HCT116 (cell line): ENCODE results near the gene CLN5. TPM values are rescaled to one million over a fixed set of nuclear protein-coding genes. Genes with fewer than 3 reads are reported as not detected.
A peak's percentile ranks its signal among the peaks of the same experiment; 100 is the strongest.

Source experiments
- ATAC-seq: fragments of 200-7000 bp; cut with Tn5 transposase; 2 replicates; pipeline ENCODE4 v1.9.1; 2020; ENCODE audit warnings: mild to moderate bottlenecking, moderate library complexity
- BruUV-seq: library from RNA; stranded (reverse); fragments of 400-500 nt; replicated peaks from 2 replicates; lab custom pipeline; 2021; lab: Mats Ljungman, UMichigan
- CTCF ChIA-PET: fragments of 300-600 bp; sonication (Branson Sonifier 250); formaldehyde crosslinking; loops from one replicate; lab custom pipeline; 2021; ENCODE audit warnings: antibody characterized with exemption; lab: Charles Lee
- POLR2A ChIA-PET: fragments of 300-600, 350-600 bp; sonication (Branson Sonifier 250); formaldehyde crosslinking; loops from one replicate; lab custom pipeline; 2021; ENCODE audit warnings: antibody characterized with exemption; lab: Charles Lee
- RAD21 ChIA-PET, 2 experiments: fragments of 300-600 bp; sonication (Branson Sonifier 250); formaldehyde crosslinking; loops; one replicate each; lab custom pipeline; 2023; ENCODE audit warnings: low total read pairs in 2 of 2; ENCODE audit not compliant: uncharacterized antibody in 2 of 2, unreplicated experiment in 2 of 2, low non-redundant PET in 1 of 2; lab: Charles Lee
- DNase-seq: peaks from one replicate; pipeline ENCODE4 v3.0.0-alpha.2; 2010; ENCODE audit warnings: low read depth, low spot score
- H2AFZ ChIP-seq: fragments of 200-600 bp; shearing (Covaris generic), sonication (generic); 2 replicates; pipeline ENCODE4 v1.6.1; 2017; ENCODE audit warnings: low read depth, mixed run types, mixed read lengths, antibody characterized with exemption, low read length; ENCODE audit not compliant: poor library complexity, severe bottlenecking
- H3K27ac ChIP-seq: 2 replicates; pipeline ENCODE4 v1.5.1; 2012; ENCODE audit warnings: low read depth, low read length
- H3K27me3 ChIP-seq: fragments of 200-600 bp; sonication (generic); 2 replicates; pipeline ENCODE4 v1.6.1; 2016; ENCODE audit warnings: mixed run types, low read length, mixed read lengths; ENCODE audit not compliant: insufficient read depth
- H3K36me3 ChIP-seq, 2 experiments: fragments of 200-500 bp in 1 of 2; fragments of 200-600 bp in 1 of 2; sonication (Bioruptor generic) in 1 of 2; sonication (generic) in 1 of 2; 2 replicates each; pipeline versions ENCODE4 v1.5.1 to v1.6.1; 2014 to 2016; ENCODE audit warnings: low read length in 2 of 2, inconsistent platforms in 1 of 2, mixed read lengths in 1 of 2, mixed run types in 1 of 2; ENCODE audit not compliant: insufficient read depth in 2 of 2, control insufficient read depth in 1 of 2
- H3K4me1 ChIP-seq, 2 experiments: fragments of 200-600 bp in 1 of 2; sonication (generic) in 1 of 2; 2 replicates each; pipeline versions ENCODE4 v1.5.1 to v1.6.1; 2012 to 2017; ENCODE audit warnings: low read length in 2 of 2, inconsistent platforms in 1 of 2, mild to moderate bottlenecking in 1 of 2, mixed read lengths in 1 of 2, mixed run types in 1 of 2, moderate library complexity in 1 of 2; ENCODE audit not compliant: insufficient read depth in 2 of 2, control insufficient read depth in 1 of 2
- H3K4me2 ChIP-seq: fragments of 200-600 bp; sonication (generic); 2 replicates; pipeline ENCODE4 v1.6.1; 2017; ENCODE audit warnings: mixed run types, low read length, mixed read lengths
- H3K4me3 ChIP-seq, 2 experiments: fragments of 200-600 bp in 1 of 2; sonication (generic) in 1 of 2; replicated peaks in 1 of 2; 2 replicates each; pipeline ENCODE4 v1.5.1; 2011 to 2016; ENCODE audit warnings: low read length in 2 of 2, control low read depth in 1 of 2, low read depth in 1 of 2, mild to moderate bottlenecking in 1 of 2, mixed read lengths in 1 of 2, mixed run types in 1 of 2
- H3K79me2 ChIP-seq: fragments of 200-600 bp; sonication (generic); 2 replicates; pipeline ENCODE4 v1.6.1; 2017; ENCODE audit warnings: mild to moderate bottlenecking, mixed run types, low read length, moderate library complexity, mixed read lengths; ENCODE audit not compliant: insufficient read depth
- H3K9ac ChIP-seq: fragments of 200-600 bp; sonication (generic); 2 replicates; pipeline ENCODE4 v1.6.1; 2016; ENCODE audit warnings: low read length, mixed read lengths
- H3K9me2 ChIP-seq: fragments of 200-600 bp; sonication (generic), shearing (Covaris generic); 2 replicates; pipeline ENCODE4 v1.6.1; 2017; ENCODE audit warnings: mixed run types, mild to moderate bottlenecking, moderate library complexity; ENCODE audit not compliant: insufficient read depth
- H3K9me3 ChIP-seq, 2 experiments: fragments of 200-500 bp in 1 of 2; fragments of 200-600 bp in 1 of 2; sonication (Bioruptor generic) in 1 of 2; sonication (generic) in 1 of 2; 2 replicates each; pipeline ENCODE4 v1.6.1; 2014 to 2017; ENCODE audit warnings: low read length in 2 of 2, mixed read lengths in 2 of 2, inconsistent platforms in 1 of 2, low read depth in 1 of 2, mild to moderate bottlenecking in 1 of 2, mixed run types in 1 of 2, moderate library complexity in 1 of 2; ENCODE audit not compliant: control insufficient read depth in 1 of 2, insufficient read depth in 1 of 2
- H4K20me1 ChIP-seq: fragments of 200-600 bp; sonication (generic), shearing (Covaris generic); 2 replicates; pipeline ENCODE4 v1.6.1; 2017; ENCODE audit warnings: mixed run types, mild to moderate bottlenecking, moderate library complexity; ENCODE audit not compliant: insufficient read depth
- ATF3 ChIP-seq: IDR thresholded peaks from 2 replicates; pipeline ENCODE4 v1.6.1; 2012
- CEBPB ChIP-seq: IDR thresholded peaks from 2 replicates; pipeline ENCODE4 v1.6.1; 2012; ENCODE audit warnings: low read depth
- CTCF ChIP-seq, 3 experiments: fragments of 200-600 bp in 1 of 3; sonication (generic) in 1 of 3; IDR thresholded peaks in 2 of 3; conservative IDR thresholded peaks in 1 of 3; 2 replicates each; pipeline ENCODE4 v1.5.1; 2012 to 2017; ENCODE audit warnings: low read depth in 2 of 3, low read length in 2 of 3, antibody characterized with exemption in 1 of 3, borderline replicate concordance in 1 of 3, control low read depth in 1 of 3, mild to moderate bottlenecking in 1 of 3, mixed read lengths in 1 of 3, mixed run types in 1 of 3, moderate library complexity in 1 of 3; ENCODE audit not compliant: insufficient read depth in 1 of 3
- EGR1 ChIP-seq: IDR thresholded peaks from 2 replicates; pipeline ENCODE4 v1.6.1; 2012; ENCODE audit warnings: low read depth
- EZH2 ChIP-seq: fragments of 200-600 bp; sonication (generic); IDR thresholded peaks from 2 replicates; pipeline ENCODE4 v1.6.1; 2017; ENCODE audit warnings: antibody characterized with exemption, mixed run types
- EZH2phosphoT487 ChIP-seq: fragments of 200-600 bp; IDR thresholded peaks from 2 replicates; pipeline ENCODE4 v1.6.1; 2018; ENCODE audit warnings: antibody characterized with exemption, borderline replicate concordance
- JUND ChIP-seq: IDR thresholded peaks from 2 replicates; pipeline ENCODE4 v1.6.1; 2012
- MAX ChIP-seq: IDR thresholded peaks from 2 replicates; pipeline ENCODE4 v1.6.1; 2012
- POLR2A ChIP-seq: IDR thresholded peaks from 2 replicates; pipeline ENCODE4 v1.7.0; 2011; ENCODE audit warnings: borderline replicate concordance; ENCODE audit not compliant: insufficient read depth, insufficient read length; ENCODE audit errors: extremely low read depth
- POLR2AphosphoS5 ChIP-seq: IDR thresholded peaks from 2 replicates; pipeline ENCODE4 v1.6.1; 2011; ENCODE audit warnings: mild to moderate bottlenecking, low read depth, low read length, moderate library complexity
- RAD21 ChIP-seq: IDR thresholded peaks from 2 replicates; pipeline ENCODE4 v1.6.1; 2012; ENCODE audit warnings: low read depth, mild to moderate bottlenecking
- SIN3A ChIP-seq: IDR thresholded peaks from 2 replicates; pipeline ENCODE4 v1.6.1; 2012; ENCODE audit warnings: low read depth
- SRF ChIP-seq: IDR thresholded peaks from 2 replicates; pipeline ENCODE4 v1.6.1; 2012; ENCODE audit warnings: low read depth
- TCF7L2 ChIP-seq: IDR thresholded peaks from 2 replicates; pipeline ENCODE4 v1.7.0; 2011; ENCODE audit warnings: borderline replicate concordance, inconsistent platforms; ENCODE audit not compliant: insufficient read depth, insufficient read length; ENCODE audit errors: extremely low read depth
- YY1 ChIP-seq: IDR thresholded peaks from 2 replicates; pipeline ENCODE4 v1.6.1; 2011; ENCODE audit warnings: low read length, low read depth, moderate library complexity, mild to moderate bottlenecking; ENCODE audit not compliant: insufficient replicate concordance; ENCODE audit errors: extremely low read depth
- ZBTB33 ChIP-seq: IDR thresholded peaks from 2 replicates; pipeline ENCODE4 v1.6.1; 2011; ENCODE audit warnings: mild to moderate bottlenecking, low read length, moderate library complexity; ENCODE audit not compliant: insufficient replicate concordance; ENCODE audit errors: extremely low read depth
- ZFX ChIP-seq: fragments of 450-650 bp; IDR thresholded peaks from 2 replicates; pipeline ENCODE4 v1.6.1; 2017
- ZNF274 ChIP-seq: fragments of 200-500 bp; sonication (Bioruptor generic); IDR thresholded peaks from 2 replicates; pipeline ENCODE4 v1.6.1; 2014; ENCODE audit warnings: mild to moderate bottlenecking, low read depth, low read length, inconsistent platforms
- intact Hi-C: fragments of 100-400 bp; cut with micrococcal nuclease; formaldehyde crosslinking; loops from 2 replicates; pipeline ENCODE4 v1.10.0; 2022
- total RNA-seq: library from RNA; stranded (reverse); gene quantifications from one replicate; pipeline ENCODE4 v1.2.1, GENCODE V29; 2021; ENCODE audit not compliant: unreplicated experiment

CLN5 gene
- total RNA-seq, 1 experiment from 2014 or later: 21.4 TPM

DNA sequence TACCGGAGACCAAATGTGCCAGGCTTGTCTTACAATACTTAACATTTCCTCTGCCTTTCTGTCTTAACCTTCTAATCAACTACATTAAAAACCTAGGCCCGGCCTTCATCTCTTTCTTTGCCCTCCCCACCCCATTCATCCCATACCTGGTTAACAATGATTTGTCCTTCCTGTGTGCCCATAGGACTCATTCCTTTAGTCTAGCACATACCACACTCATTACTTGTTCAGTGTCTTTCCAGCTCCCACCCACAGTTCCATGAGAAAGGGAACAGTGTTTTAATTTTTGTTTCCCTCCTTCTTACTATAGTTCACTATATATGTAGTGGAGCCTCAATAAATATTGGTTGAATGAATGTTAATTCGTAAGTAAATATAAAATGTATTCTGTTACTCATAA lies 2.4 kb downstream of the CLN5 start:
- Histone ChIP-seq H3K9me2 (no peaks in the 10 kb centered on the region), H3K4me1 (peaks cover 9 to 20% of the 10 kb centered on the region in 2 experiments; a peak in 3 of 4 replicates), H3K36me3 (peaks cover 6 to 15% of the 10 kb centered on the region in 2 experiments), H4K20me1 (no peaks in the 10 kb centered on the region), H3K9me3 (no peaks in the 10 kb centered on the region), H3K9ac (no peak overlapping the region), H3K79me2 (peaks cover 20% of the 10 kb centered on the region), H2AFZ (no peak overlapping the region), H3K4me2 (peak overlapping the region; percentile 17; the same call in 1 of the 2 replicates), H3K4me3 (no peak overlapping the region), H3K27ac (no peak overlapping the region), H3K27me3 (no peaks in the 10 kb centered on the region)
- RAD21 ChIA-PET: no interaction called here
- BruUV-seq: no TSS peak
- no peak for ATAC-seq
- DNase-seq: no peak
- POLR2A ChIA-PET: no interaction called here
- TF ChIP-seq ZBTB33: no peak
- TF ChIP-seq POLR2A: no peak
- no peak for TF ChIP-seq SRF
- no peak for TF ChIP-seq EGR1
- no peak for TF ChIP-seq TCF7L2
- no peak for TF ChIP-seq SIN3A
- no peak for TF ChIP-seq EZH2
- TF ChIP-seq ATF3: no peak
- TF ChIP-seq JUND: no peak
- no peak for TF ChIP-seq ZFX
- CTCF ChIA-PET: no interaction called here
- intact Hi-C loops: no loop called here

DNA sequence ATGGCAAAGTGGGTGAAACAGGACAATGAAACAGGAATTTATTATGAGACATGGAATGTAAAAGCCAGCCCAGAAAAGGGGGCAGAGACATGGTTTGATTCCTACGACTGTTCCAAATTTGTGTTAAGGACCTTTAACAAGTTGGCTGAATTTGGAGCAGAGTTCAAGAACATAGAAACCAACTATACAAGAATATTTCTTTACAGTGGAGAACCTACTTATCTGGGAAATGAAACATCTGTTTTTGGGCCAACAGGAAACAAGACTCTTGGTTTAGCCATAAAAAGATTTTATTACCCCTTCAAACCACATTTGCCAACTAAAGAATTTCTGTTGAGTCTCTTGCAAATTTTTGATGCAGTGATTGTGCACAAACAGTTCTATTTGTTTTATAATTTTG lies 8.6 kb downstream of the CLN5 start:
- ChIA-PET POLR2A (no interaction called here), RAD21 (no interaction called here), CTCF (no interaction called here)
- Histone ChIP-seq H3K4me3 (no peak overlapping the region), H3K9ac (no peak overlapping the region), H3K27me3 (no peaks in the 10 kb centered on the region), H3K4me1 (no peaks in the 10 kb centered on the region), H4K20me1 (no peaks in the 10 kb centered on the region), H3K79me2 (peaks cover 14% of the 10 kb centered on the region), H3K9me3 (no peaks in the 10 kb centered on the region), H3K9me2 (no peaks in the 10 kb centered on the region), H3K36me3 (peaks cover 19 to 23% of the 10 kb centered on the region in 2 experiments), H3K27ac (no peak overlapping the region), H3K4me2 (no peak overlapping the region), H2AFZ (no peak overlapping the region)
- intact Hi-C loops: loop anchor here (10.0 kb wide), 1 partner anchor 1326 kb away; no protein-coding TSS in a partner anchor
- BruUV-seq: no TSS peak
- ATAC-seq (no peak), DNase-seq (no peak)
- no peak for TF ChIP-seq POLR2AphosphoS5
- no peak for TF ChIP-seq ZNF274
- TF ChIP-seq POLR2A: no peak
- no peak for TF ChIP-seq RAD21
- TF ChIP-seq CTCF (IDR thresholded peaks at IDR 0.05 in 2 of 3, conservative IDR thresholded peaks at IDR 0.05 in 1 of 3; ENCODE audit: borderline replicate concordance in 1 of 3, insufficient read depth in 1 of 3, low read depth in 2 of 3, low read length in 2 of 3): no peak
- no peak for TF ChIP-seq YY1
- no peak for TF ChIP-seq JUND
- TF ChIP-seq EZH2phosphoT487: no peak
- TF ChIP-seq SRF: no peak
- no peak for TF ChIP-seq ZFX
- no peak for TF ChIP-seq TCF7L2
- no peak for TF ChIP-seq MAX
- no peak for TF ChIP-seq EZH2
- TF ChIP-seq CEBPB: no peak
- no peak for TF ChIP-seq EGR1
